ENCODE measurements around the gene OR2B2. TPM values are rescaled to one million over a fixed set of nuclear protein-coding genes. Genes with fewer than 3 reads are reported as not detected.
"Not testable (repeated sequence)": the region's sequence is repeated elsewhere in the genome, so short reads cannot be mapped to it uniquely, and the experiment has no call there.

The OR2B2 gene
- total RNA-seq (2012; rRNA removed), result not detected in 2 replicates

DNA sequence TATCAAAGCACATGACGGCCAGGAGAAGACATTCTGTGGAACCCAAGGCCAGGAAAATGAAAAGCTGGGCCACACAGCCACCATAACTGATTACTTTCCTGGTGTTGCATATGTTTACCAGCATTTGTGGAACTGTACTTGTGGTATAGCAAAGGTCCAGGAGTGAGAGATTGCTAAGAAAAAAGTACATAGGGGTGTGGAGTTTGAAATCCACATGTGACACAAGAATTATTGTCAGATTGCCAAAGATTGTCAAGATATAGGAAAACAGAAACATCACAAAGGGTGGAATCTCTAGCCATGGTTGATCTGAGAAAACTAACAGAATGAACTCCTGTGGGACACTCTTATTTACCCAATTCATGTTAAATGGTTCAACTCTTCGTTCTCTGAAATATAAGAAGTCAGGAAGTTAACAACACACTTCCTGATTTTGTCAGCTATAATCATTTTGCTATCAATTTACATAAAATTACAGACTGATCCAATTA, at the start of gene OR2B2:
Gene OR2B2 (minus strand): TSS at position 441 of the 491 bp plus-strand sequence. CDS start 77 bp downstream, at position 364.
- H3K4me2 ChIP-seq (ENCODE audit: low read length), result no peak within 1 kb of the TSS
- H3K36me3 ChIP-seq (ENCODE audit: insufficient read depth, low read length), result no peaks in the 10 kb centered on the region
- no peak within 1 kb of the TSS for H3K9ac ChIP-seq (ENCODE audit: low read depth, low read length)
- no peaks in the 10 kb centered on the region for H3K27me3 ChIP-seq (ENCODE audit: control insufficient read depth, insufficient read depth, low read length)
- no peaks in the 10 kb centered on the region for H3K4me1 ChIP-seq (ENCODE audit: control insufficient read depth, insufficient read depth, low read length)
- H3K9me3 ChIP-seq (replicated peaks; ENCODE audit: low read length), result no peaks in the 10 kb centered on the region
- H3K4me3 ChIP-seq (ENCODE audit: low read length), result no peak within 1 kb of the TSS

DNA sequence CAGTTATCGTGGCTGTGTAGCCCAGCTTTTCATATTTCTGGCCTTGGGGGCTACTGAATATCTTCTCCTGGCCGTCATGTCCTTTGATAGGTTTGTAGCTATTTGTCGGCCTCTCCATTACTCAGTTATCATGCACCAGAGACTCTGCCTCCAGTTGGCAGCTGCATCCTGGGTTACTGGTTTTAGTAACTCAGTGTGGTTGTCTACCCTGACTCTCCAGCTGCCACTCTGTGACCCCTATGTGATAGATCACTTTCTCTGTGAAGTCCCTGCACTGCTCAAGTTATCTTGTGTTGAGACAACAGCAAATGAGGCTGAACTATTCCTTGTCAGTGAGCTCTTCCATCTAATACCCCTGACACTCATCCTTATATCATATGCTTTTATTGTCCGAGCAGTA, 45.3 kb upstream of the OR2B2 start:
- Histone ChIP-seq H3K9me3 (replicated peaks; ENCODE audit: low read length) (no peaks in the 10 kb centered on the region), H3K4me2 (ENCODE audit: low read length) (no peak overlapping the region), H3K4me3 (ENCODE audit: low read length) (no peak overlapping the region), H3K4me1 (ENCODE audit: control insufficient read depth, insufficient read depth, low read length) (no peaks in the 10 kb centered on the region), H3K27me3 (ENCODE audit: control insufficient read depth, insufficient read depth, low read length) (no peaks in the 10 kb centered on the region), H3K36me3 (ENCODE audit: insufficient read depth, low read length) (no peaks in the 10 kb centered on the region), H3K9ac (ENCODE audit: low read depth, low read length) (no peak overlapping the region)

DNA sequence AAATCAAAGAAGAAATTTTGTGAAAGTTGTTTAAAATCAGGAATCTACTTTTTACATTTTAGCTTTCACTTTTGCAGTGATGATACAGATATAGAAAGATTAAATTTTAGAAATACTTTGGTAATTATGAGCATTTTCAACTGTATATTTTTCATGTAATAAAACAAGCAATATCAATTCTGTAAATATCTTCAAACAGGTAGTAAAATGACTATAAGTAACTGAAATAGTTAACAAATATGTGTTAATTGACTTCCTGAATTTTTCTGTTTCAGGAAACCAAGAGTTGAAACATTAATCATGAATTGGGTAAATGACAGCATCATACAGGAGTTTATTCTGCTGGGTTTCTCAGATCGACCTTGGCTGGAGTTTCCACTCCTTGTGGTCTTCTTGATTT, 44.7 kb upstream of the OR2B2 start, which contains the start of gene OR2B6:
Gene OR2B6 (plus strand): TSS at position 301 of the 400 bp plus-strand sequence. CDS start 0 bp downstream, at position 301.
- Histone ChIP-seq H3K4me2 (ENCODE audit: low read length) (no peak within 1 kb of the TSS), H3K27me3 (ENCODE audit: control insufficient read depth, insufficient read depth, low read length) (no peaks in the 10 kb centered on the region), H3K36me3 (ENCODE audit: insufficient read depth, low read length) (no peaks in the 10 kb centered on the region), H3K4me3 (ENCODE audit: low read length) (no peak within 1 kb of the TSS), H3K9me3 (replicated peaks; ENCODE audit: low read length) (no peaks in the 10 kb centered on the region), H3K4me1 (ENCODE audit: control insufficient read depth, insufficient read depth, low read length) (no peaks in the 10 kb centered on the region), H3K9ac (ENCODE audit: low read depth, low read length) (no peak within 1 kb of the TSS)

DNA sequence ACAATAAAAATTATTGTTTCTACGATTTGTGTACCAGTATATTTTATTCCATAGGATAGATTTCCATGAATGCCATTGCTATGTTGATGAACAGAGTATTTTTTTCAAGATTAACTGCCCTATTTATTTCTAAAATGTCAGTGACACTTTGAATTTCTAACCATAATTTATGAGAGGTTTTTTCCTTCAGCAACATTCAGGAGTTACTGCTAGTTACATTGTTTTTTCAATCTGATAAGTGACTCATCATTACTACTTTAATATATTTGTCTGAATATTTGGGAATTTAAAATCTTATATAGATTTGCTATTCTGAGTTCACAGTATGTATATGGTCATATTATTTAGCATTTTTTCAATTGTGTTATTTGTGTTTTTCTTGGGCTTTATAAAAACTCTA, 38.8 kb upstream of the OR2B2 start:
- Histone ChIP-seq H3K9ac (ENCODE audit: low read depth, low read length) (no peak overlapping the region), H3K36me3 (ENCODE audit: insufficient read depth, low read length) (no peaks in the 10 kb centered on the region), H3K4me1 (ENCODE audit: control insufficient read depth, insufficient read depth, low read length) (no peaks in the 10 kb centered on the region), H3K9me3 (replicated peaks; ENCODE audit: low read length) (no peaks in the 10 kb centered on the region), H3K4me3 (ENCODE audit: low read length) (no peak overlapping the region), H3K4me2 (ENCODE audit: low read length) (no peak overlapping the region), H3K27me3 (ENCODE audit: control insufficient read depth, insufficient read depth, low read length) (no peaks in the 10 kb centered on the region)

DNA sequence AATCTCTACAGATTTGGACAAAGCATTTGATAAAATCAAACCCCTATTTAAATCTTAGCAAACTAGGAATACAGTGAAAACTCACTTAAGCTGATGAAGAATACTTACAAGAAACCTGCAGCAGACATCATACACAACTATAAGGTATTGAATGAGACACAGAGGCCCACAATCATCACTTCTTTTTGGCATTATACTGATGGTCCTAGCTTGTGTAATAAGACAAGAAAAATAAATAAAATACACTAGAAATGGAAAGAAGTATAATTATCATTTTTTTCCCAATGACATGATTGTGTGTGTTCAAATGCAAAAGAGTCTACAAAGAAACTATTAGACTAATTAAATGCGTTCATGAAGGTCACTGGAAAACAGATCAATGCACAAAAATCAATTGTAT, 36.0 kb upstream of the OR2B2 start:
- H3K4me1 ChIP-seq (ENCODE audit: control insufficient read depth, insufficient read depth, low read length), result no peaks in the 10 kb centered on the region
- H3K9me3 ChIP-seq (replicated peaks; ENCODE audit: low read length), result no peaks in the 10 kb centered on the region
- no peak overlapping the region for H3K4me2 ChIP-seq (ENCODE audit: low read length)
- H3K36me3 ChIP-seq (ENCODE audit: insufficient read depth, low read length), result no peaks in the 10 kb centered on the region
- no peak overlapping the region for H3K4me3 ChIP-seq (ENCODE audit: low read length)
- no peaks in the 10 kb centered on the region for H3K27me3 ChIP-seq (ENCODE audit: control insufficient read depth, insufficient read depth, low read length)
- H3K9ac ChIP-seq (ENCODE audit: low read depth, low read length), result no peak overlapping the region

DNA sequence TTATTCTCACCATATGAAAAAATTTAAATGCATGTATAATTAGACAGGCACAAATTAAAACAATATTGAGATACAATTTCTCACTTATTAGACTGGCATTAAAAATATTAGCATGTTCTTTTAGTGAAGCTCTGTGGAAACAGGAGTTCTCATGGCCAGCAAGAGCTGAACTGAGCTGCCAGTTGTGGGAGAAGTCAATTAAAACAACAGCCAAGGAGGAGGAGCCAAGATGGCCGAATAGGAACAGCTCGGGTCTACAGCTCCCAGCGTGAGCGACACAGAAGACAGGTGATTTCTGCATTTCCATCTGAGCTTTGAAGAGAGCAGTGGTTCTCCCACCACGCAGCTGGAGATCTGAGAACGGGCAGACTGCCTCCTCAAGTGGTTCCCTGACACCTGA, 30.9 kb upstream of the OR2B2 start:
- not testable (repeated sequence) for H3K4me1 ChIP-seq (ENCODE audit: control insufficient read depth, insufficient read depth, low read length); H3K4me2 ChIP-seq (ENCODE audit: low read length); H3K4me3 ChIP-seq (ENCODE audit: low read length); H3K27me3 ChIP-seq (ENCODE audit: control insufficient read depth, insufficient read depth, low read length); H3K9me3 ChIP-seq (replicated peaks; ENCODE audit: low read length); H3K36me3 ChIP-seq (ENCODE audit: insufficient read depth, low read length); H3K9ac ChIP-seq (ENCODE audit: low read depth, low read length)

DNA sequence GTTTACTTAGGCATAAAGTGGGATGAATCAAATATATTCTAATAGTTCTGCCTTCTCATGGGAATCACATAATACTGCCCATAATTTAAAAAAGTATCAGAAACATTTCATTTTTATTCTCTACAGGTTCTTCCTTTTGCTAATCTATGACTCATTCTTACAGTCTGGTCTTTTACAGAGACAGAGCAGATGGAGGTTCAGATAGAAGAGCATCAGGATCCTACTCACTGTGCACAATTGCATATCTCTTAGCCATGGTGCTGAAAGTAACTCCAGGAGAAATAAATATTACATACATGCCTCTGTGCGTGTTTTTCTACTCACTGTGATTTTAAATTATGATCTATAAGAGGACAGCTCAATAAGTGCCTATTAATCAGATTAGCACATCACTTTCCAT, 28.6 kb upstream of the OR2B2 start:
- Histone ChIP-seq H3K27me3 (ENCODE audit: control insufficient read depth, insufficient read depth, low read length) (no peaks in the 10 kb centered on the region), H3K4me3 (ENCODE audit: low read length) (no peak overlapping the region), H3K4me1 (ENCODE audit: control insufficient read depth, insufficient read depth, low read length) (no peaks in the 10 kb centered on the region), H3K4me2 (ENCODE audit: low read length) (no peak overlapping the region), H3K9me3 (replicated peaks; ENCODE audit: low read length) (no peaks in the 10 kb centered on the region), H3K9ac (ENCODE audit: low read depth, low read length) (no peak overlapping the region), H3K36me3 (ENCODE audit: insufficient read depth, low read length) (no peaks in the 10 kb centered on the region)

DNA sequence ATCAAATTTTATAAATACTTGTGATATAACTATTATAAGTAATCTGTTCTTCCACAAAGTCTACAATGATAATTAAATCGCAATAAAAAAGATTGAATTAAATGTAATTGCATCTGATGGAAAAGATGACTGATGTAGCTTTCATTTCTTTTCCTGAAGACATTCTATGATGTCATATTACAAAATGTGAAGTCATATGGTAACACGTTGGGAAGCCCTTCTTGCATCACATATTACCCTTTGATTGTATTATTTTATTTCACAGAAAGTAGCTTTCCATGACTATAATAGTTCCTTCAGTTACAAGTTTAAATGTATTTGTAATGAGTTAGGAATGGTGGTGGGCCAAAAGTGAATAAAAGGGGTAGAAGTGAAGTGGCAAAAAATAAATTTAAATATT, 19.0 kb upstream of the OR2B2 start:
- no peak overlapping the region for H3K4me2 ChIP-seq (ENCODE audit: low read length)
- H3K36me3 ChIP-seq (ENCODE audit: insufficient read depth, low read length), result no peaks in the 10 kb centered on the region
- H3K4me1 ChIP-seq (ENCODE audit: control insufficient read depth, insufficient read depth, low read length), result no peaks in the 10 kb centered on the region
- H3K27me3 ChIP-seq (ENCODE audit: control insufficient read depth, insufficient read depth, low read length), result no peaks in the 10 kb centered on the region
- H3K9ac ChIP-seq (ENCODE audit: low read depth, low read length), result no peak overlapping the region
- H3K9me3 ChIP-seq (replicated peaks; ENCODE audit: low read length), result no peaks in the 10 kb centered on the region
- no peak overlapping the region for H3K4me3 ChIP-seq (ENCODE audit: low read length)

DNA sequence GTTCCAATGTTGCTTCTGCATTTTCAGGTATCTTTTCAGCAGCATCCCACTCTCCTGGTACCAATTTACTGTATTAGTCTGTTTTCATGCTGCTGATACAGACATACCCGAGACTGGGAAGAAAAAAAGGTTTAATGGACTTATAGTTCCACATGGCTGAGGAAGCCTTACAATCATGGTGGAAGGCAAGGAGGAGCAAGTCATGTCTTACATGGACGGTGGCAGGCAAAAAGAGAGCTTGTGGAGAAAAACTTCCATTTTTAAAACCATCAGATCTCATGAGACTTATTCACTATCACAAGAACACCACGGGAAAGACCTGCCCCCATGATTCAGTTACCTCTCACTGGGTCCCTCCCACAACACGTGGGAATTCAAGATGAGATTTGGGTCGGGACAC, 17.7 kb upstream of the OR2B2 start:
- not testable (repeated sequence) for H3K36me3 ChIP-seq (ENCODE audit: insufficient read depth, low read length); H3K9me3 ChIP-seq (replicated peaks; ENCODE audit: low read length); H3K4me2 ChIP-seq (ENCODE audit: low read length); H3K9ac ChIP-seq (ENCODE audit: low read depth, low read length); H3K4me1 ChIP-seq (ENCODE audit: control insufficient read depth, insufficient read depth, low read length); H3K27me3 ChIP-seq (ENCODE audit: control insufficient read depth, insufficient read depth, low read length); H3K4me3 ChIP-seq (ENCODE audit: low read length)

DNA sequence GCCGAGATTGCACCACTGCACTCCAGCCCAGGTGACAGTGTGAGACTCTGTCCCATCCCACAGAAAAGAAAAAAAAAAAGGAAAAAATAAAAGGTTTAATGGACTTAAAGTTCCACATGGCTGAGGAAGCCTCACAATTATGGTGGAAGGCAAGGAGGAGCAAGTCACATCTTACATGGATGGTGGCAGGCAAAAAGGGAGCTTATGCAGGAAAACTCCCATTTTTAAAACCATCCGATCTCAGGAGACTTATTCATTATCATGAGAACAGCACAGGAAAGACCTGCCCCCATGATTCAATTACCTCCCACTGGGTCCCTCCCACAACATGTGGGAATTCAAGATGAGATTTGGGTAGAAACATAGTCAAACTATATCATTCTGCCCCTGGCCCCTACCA, 15.8 kb upstream of the OR2B2 start:
- not testable (repeated sequence) for H3K9me3 ChIP-seq (replicated peaks; ENCODE audit: low read length); H3K4me2 ChIP-seq (ENCODE audit: low read length); H3K36me3 ChIP-seq (ENCODE audit: insufficient read depth, low read length); H3K4me1 ChIP-seq (ENCODE audit: control insufficient read depth, insufficient read depth, low read length); H3K27me3 ChIP-seq (ENCODE audit: control insufficient read depth, insufficient read depth, low read length); H3K9ac ChIP-seq (ENCODE audit: low read depth, low read length); H3K4me3 ChIP-seq (ENCODE audit: low read length)

DNA sequence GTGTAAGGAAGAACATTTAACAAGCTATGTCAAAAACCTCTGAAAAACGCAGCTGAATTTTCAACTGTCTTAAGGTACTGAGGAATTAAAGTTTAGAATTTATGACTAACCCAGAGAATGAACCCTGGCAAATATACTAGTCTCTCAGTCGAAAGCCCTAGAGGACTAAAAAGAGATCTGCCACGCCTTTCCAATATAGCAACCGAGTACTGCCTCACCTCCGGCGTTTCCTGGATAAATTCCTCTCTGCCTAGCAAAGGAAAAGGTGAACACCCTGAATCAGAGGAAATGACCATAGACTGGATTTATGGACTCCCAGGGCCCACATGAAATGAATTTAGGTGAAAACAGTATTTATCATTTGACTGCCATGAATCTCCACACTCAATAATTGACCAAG, 12.0 kb upstream of the OR2B2 start:
- Histone ChIP-seq H3K36me3 (ENCODE audit: insufficient read depth, low read length) (no peaks in the 10 kb centered on the region), H3K4me1 (ENCODE audit: control insufficient read depth, insufficient read depth, low read length) (no peaks in the 10 kb centered on the region), H3K9ac (ENCODE audit: low read depth, low read length) (no peak overlapping the region), H3K4me3 (ENCODE audit: low read length) (no peak overlapping the region), H3K4me2 (ENCODE audit: low read length) (no peak overlapping the region), H3K27me3 (ENCODE audit: control insufficient read depth, insufficient read depth, low read length) (peaks cover 3% of the 10 kb centered on the region), H3K9me3 (replicated peaks; ENCODE audit: low read length) (no peaks in the 10 kb centered on the region)

DNA sequence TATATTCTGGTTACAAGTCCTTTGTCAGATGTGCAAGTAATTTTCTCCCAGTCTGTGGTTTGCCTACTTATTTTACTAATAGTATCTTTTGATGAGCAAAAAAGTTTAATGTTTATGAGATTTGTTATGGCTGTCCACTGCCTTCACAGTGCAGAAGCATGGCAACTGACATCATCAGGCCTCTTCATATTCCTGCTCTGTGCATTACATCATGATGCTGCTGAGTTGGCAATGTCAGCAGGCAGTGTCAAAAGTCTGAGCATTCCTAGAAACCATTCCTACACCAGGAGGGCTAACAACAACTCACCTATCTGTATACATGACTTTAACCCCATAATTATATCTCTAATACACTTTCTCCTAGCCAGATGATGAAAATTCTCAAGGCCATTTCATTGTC, 10.8 kb upstream of the OR2B2 start:
- Histone ChIP-seq H3K4me2 (ENCODE audit: low read length) (no peak overlapping the region), H3K4me3 (ENCODE audit: low read length) (no peak overlapping the region), H3K27me3 (ENCODE audit: control insufficient read depth, insufficient read depth, low read length) (peaks cover 3% of the 10 kb centered on the region), H3K9ac (ENCODE audit: low read depth, low read length) (no peak overlapping the region), H3K36me3 (ENCODE audit: insufficient read depth, low read length) (no peaks in the 10 kb centered on the region), H3K9me3 (replicated peaks; ENCODE audit: low read length) (no peaks in the 10 kb centered on the region), H3K4me1 (ENCODE audit: control insufficient read depth, insufficient read depth, low read length) (no peaks in the 10 kb centered on the region)

Measured in skeletal muscle satellite cell (primary cell).